GM10266 (cell line): ENCODE measurements around the gene SPART.

Source experiments
- DNase-seq: peaks from one replicate; pipeline ENCODE4 v3.0.0; 2012; ENCODE audit errors: extremely low spot score
- TF ChIP-seq, protein P1 (sequence below): IDR thresholded peaks from 2 replicates; pipeline ENCODE4 v1.5.1; 2012; ENCODE audit warnings: mild to moderate bottlenecking, low read depth; ENCODE audit not compliant: control insufficient read depth, insufficient read depth; ENCODE audit errors: missing control alignments

The SPART gene, protein sequence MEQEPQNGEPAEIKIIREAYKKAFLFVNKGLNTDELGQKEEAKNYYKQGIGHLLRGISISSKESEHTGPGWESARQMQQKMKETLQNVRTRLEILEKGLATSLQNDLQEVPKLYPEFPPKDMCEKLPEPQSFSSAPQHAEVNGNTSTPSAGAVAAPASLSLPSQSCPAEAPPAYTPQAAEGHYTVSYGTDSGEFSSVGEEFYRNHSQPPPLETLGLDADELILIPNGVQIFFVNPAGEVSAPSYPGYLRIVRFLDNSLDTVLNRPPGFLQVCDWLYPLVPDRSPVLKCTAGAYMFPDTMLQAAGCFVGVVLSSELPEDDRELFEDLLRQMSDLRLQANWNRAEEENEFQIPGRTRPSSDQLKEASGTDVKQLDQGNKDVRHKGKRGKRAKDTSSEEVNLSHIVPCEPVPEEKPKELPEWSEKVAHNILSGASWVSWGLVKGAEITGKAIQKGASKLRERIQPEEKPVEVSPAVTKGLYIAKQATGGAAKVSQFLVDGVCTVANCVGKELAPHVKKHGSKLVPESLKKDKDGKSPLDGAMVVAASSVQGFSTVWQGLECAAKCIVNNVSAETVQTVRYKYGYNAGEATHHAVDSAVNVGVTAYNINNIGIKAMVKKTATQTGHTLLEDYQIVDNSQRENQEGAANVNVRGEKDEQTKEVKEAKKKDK

DNA sequence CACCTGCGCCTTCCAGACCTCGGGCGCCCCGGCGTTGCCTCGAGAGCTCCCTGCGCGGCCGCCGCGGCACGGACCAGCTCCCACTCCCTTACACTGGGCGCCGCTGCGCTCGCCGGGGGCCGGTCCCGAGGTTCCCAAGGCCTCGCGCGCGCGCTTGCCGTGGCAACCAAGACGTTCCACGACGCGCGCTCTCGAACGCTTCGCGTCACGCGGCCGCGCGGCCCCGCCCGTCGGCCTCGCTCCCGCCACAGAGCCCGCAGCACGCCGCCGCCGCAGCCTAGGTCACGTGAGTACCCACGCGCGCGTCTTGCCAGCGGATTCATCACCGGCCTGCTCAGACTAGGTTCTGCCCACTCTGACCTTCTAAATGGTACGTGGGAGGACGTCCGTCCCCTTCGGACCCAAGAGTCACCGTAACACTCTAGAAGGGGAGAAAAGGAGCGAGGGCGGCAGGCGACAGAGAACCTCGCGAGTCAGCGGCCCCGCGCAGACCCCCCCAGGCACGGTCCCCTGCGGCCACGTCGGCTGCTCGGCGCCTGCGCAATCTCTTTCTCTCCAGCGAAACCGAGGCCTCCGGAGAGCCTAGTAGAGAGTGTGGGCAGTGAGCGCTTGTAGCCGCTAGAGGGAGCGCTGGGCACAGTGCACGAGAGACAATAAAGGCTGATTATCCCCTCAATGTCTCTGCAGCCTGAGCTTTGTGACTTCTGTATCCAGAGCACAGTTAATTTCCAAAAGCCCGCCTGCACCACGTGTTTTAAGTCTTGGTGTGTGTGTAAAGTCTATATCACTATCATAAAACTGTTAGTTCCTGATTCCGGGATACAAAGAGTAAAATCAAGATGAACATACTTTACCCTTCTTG is at the start of gene SPART:
Gene SPART (minus strand): TSS at position 173 of the 862 bp plus-strand sequence. CDS start 10,564 bp downstream, outside the sequence.
- DNase-seq = peak; percentile 91
- TF ChIP-seq, protein P1, sequence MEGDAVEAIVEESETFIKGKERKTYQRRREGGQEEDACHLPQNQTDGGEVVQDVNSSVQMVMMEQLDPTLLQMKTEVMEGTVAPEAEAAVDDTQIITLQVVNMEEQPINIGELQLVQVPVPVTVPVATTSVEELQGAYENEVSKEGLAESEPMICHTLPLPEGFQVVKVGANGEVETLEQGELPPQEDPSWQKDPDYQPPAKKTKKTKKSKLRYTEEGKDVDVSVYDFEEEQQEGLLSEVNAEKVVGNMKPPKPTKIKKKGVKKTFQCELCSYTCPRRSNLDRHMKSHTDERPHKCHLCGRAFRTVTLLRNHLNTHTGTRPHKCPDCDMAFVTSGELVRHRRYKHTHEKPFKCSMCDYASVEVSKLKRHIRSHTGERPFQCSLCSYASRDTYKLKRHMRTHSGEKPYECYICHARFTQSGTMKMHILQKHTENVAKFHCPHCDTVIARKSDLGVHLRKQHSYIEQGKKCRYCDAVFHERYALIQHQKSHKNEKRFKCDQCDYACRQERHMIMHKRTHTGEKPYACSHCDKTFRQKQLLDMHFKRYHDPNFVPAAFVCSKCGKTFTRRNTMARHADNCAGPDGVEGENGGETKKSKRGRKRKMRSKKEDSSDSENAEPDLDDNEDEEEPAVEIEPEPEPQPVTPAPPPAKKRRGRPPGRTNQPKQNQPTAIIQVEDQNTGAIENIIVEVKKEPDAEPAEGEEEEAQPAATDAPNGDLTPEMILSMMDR = peak; percentile 98

DNA sequence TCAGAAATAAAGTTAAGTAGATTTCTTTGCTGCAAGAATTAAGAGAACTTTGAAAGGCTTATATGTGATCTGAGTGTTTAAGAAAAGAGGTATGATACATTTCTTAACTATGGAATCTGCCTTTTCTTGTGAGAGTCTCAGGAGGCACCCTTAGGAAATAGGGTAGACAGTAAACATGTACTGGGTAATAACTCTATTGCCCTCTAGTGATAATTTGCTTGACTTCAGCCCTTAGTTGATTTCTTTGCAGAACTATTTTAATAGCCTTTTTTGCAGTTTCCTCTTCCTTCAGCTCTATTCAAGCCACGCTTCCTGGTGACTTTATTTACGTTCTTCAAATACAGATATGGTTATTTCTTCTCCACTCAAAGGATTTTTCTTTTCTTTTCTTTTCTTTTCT is 49.1 kb upstream of the SPART start:
- DNase-seq = peak; percentile 19
- TF ChIP-seq, protein P1 = peak; percentile 23

DNA sequence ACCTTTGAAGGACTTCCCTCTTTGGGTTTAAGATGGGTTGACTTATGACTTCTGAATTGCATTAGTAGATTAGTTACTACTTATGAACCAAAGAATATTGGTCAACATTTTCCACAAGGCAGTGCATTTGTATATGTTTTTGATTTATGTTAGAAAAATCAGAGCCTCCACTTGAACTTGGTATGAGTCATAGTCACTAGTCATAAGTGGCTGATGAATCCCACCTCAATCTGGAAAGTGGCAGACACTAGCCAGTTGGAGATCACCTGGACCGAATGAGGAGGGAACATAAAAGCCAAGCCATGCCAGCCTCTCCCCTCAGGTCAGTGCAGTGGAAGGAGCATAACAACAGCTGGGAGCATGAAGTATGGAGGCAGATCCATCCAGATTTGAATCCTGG is 39.3 kb upstream of the SPART start:
- no peak for DNase-seq

DNA sequence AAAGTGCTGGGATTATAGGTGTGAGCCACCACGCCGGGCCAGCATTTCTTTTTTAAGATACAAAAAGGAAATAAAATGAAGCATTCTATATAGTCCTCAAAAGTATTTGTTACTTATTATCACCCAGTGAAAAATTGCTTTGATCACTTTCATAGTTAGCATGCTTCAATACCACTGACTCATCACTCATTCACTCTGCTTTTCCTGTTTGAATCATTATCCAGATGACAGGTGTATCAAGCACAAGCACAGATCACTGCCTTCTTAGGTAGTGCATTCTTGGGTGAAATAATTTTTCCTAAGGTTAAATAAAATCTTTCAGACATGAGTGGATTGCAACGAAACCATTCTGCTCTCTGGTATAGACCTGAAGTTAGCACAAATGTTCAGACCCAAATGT is 35.8 kb upstream of the SPART start:
- no peak for DNase-seq
- TF ChIP-seq, protein P1 = no peak

More for the DNA sequence above, 39.3 kb upstream of the SPART start:
- TF ChIP-seq, protein P1 = no peak

DNA sequence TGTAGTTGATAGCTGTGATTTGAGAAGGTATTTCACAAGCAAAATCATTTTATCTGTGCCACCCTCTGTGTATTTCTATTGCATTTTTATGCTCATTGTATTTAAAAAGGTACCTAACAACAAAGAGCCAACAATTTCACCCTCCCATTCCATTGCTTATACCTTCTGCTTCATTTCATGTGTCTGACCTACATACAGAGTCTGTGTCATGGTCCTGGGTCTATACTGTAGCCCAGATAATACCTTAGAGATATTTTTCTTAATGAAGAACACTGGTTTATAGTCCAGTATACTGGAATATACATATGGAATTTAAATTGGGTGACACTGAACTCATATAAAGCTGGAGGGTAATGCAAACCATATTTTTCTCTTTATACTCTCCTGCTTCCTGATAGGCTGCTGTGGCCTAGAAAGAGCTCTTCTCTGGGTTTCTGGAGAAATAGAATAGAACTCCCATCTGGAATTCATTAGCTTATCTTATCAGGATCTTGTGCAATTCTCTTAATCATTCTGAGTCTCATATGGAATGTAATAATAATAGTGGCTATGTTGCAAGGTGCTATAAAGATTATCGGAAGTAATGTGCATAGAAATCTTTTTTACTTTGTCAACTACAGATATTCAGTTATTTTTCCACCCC is 31.8 kb upstream of the SPART start:
- TF ChIP-seq, protein P1 = no peak
- DNase-seq = no peak

DNA sequence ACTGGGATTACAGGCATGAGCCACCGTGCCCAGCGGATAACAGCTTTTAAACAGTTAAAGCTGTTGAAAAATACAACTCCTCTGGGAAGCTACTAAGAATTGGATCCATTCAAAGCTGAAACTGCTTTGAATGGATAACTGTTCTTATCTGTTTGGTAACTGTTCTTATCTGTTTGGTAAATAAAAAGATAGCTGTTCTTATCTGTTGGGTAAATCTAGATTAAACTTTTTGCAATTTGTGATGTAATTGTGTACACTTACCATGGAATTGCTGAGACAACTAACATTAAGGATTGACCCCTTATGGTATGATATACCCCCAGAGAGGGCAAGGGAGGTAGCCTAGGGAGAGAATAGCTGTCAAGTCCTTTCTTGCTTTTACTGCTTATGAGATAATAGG is 27.9 kb upstream of the SPART start:
- TF ChIP-seq, protein P1 = no peak
- no peak for DNase-seq
